Measurements from ENCODE around the gene SPATA4.

The SPATA4 gene

DNA sequence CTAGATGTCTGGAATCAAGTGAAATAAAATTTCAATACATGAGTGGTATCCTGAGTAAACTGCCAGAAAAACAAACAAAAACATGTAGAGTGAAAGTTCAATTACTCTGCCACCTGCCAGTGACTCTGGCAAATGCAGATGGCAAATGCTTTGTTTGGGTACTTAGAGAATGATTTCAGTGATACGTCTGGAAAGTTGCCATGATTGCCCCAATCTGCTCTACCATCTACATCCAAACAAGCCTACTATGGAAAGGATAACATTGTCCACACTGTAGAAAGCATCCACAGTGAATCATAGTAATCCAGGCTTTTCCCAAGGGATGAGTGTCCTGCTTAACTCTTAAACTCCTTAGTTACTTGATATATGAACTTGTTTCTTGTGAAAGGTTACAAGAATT lies 3.4 kb downstream of the SPATA4 start:
- no peak for DNase-seq (ENCODE audit: extremely low read depth in 1 of 2, low read depth in 1 of 2)

DNA sequence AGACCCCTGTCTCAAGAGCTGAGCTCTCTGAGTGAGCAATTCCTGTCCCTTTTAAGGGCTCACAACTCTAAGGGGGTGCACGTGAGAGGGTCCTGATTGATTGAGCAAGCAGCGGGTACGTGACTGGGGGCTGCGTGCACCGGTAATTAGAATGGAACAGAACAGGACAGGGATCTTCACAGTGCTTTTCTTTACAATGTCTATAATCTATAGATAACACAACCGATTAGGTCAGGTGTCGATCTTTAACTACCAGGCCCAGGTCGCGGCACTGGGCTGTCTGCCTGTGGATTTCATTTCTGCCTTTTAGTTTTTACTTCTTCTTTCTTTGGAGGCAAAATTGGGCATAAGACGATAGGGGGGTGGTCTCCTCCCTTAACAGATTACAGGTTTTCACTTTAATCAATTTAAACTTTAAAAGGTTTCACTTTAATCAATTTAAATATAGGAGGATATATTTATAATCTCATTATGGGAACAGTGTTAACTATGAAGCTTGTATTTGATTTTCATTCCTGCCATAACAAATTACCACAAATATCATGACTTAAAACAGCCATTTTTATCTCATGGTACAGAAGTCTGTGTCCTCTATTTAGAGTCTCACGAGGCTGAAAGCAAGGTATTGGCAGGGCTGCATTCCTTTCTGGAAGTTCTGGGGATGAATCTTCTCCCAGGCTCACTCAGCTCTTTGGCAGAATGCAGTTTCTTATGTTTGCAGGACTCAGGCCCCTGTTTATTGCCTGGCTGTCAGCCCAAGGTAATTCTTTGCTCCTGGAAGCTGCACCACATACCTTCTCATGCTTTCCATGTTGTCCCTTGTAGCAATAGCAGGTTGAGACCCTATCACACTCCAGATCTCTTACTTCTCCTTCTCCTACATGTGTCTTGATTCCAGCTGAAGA lies 5.2 kb downstream of the SPATA4 start:
- DNase-seq (ENCODE audit: extremely low read depth in 1 of 2, low read depth in 1 of 2): no peak

DNA sequence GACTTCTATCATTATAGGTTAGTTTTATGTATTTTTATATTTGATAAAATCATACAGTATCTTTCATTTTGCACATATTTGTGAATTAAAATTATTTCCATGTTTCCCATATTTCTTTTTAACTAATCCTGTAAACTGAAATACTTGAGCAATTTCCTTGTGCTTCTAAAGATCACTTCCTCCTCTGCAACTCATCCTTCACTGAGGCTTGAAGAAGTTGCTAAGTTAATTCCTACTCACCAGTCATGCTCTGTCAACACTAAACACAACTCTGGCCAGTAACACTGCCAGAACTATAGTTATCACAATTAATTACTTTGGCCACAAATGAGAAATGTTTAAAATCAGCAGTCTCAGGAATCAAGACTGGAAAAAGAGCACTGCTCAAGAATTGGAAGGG lies 6.7 kb downstream of the SPATA4 start:
- no peak for DNase-seq (ENCODE audit: extremely low read depth in 1 of 2, low read depth in 1 of 2)

DNA sequence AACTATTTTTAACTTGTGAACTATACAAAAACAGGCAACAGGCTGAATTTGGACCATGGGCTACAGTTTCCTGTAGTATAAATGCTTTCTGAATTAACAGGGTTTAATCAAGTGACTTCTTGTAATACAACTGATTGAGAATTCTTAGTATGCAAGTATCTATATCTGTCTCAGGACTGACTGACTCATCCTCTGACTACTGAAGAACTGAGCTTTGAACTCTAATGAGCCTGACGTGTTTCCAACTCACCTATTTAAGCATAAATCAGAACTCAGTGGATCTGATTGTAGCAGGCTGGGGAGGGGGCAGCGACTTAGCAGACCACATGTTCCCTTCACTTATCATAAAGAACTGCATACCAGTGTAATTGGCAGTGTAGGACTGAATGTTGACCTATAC lies 7.8 kb downstream of the SPATA4 start:
- DNase-seq (ENCODE audit: extremely low read depth in 1 of 2, low read depth in 1 of 2): no peak

DNA sequence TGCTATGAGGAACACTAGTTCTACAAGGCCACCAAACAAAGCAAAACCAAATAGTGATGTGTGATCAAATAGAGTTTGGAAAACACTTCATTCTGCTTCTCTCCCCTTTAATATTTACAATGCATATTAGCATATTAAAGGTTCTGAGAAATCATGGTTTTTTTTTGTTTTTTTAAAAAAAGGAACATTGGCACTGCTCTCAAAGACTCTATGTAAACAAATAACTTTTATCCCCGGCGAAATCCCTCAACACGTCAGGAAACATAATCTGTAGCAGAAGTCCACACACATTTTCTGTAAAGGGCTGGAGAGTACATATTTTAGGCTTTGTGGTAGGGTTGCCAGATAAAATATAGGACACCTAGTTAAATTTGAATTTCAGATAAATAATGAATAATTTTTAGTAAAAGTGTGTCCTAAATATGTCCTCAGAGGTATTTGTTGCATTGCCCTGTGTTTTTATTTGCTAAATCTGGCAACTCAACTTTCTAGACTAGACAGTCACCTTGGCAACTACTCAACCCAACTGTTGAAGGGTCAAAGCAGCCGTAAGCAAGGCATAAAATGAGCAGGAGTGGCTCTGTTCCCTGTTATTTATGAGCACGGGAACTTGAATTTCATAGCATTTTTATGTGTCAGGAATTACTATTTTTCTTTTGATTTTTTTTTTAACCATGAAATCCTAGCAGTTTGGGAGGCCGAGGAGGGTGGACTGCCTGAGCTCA lies 8.6 kb downstream of the SPATA4 start:
- no peak for DNase-seq (ENCODE audit: extremely low read depth in 1 of 2, low read depth in 1 of 2)

GRCh38 chr4:176186067-176186466 lies 9.3 kb downstream of the SPATA4 start:
- no peak for DNase-seq (ENCODE audit: extremely low read depth in 1 of 2, low read depth in 1 of 2)

DNA sequence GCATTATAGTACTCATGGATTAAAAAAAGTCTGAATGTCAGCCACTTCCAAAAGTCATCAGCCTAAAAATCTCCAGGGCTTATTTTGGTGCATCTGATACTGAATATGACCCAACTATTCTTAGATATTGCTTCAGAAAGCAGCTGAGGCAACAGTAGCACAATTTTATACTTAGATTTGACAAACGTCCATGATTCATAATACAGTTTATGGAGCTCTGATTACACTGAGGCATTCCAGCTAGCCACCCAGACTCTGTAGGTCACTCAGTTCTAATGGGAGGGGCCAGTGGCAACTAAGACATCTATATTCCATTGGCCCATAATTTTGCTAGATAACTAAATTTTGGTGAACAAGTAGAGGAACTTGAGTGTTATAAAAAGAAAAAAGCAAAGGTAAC lies 10.3 kb downstream of the SPATA4 start:
- no peak for DNase-seq (ENCODE audit: extremely low read depth in 1 of 2, low read depth in 1 of 2)

GRCh38 chr4:176163041-176163440 lies 32.3 kb downstream of the SPATA4 start:
- no peak for DNase-seq (ENCODE audit: extremely low read depth in 1 of 2, low read depth in 1 of 2)

GRCh38 chr4:176156656-176157055 lies 38.7 kb downstream of the SPATA4 start:
- no peak for DNase-seq (ENCODE audit: extremely low read depth in 1 of 2, low read depth in 1 of 2)

- no peak for DNase-seq (ENCODE audit: extremely low read depth in 1 of 2, low read depth in 1 of 2)
Measured at GRCh38 chr4:176153124-176153523, 42.3 kb downstream of the SPATA4 start.

DNA sequence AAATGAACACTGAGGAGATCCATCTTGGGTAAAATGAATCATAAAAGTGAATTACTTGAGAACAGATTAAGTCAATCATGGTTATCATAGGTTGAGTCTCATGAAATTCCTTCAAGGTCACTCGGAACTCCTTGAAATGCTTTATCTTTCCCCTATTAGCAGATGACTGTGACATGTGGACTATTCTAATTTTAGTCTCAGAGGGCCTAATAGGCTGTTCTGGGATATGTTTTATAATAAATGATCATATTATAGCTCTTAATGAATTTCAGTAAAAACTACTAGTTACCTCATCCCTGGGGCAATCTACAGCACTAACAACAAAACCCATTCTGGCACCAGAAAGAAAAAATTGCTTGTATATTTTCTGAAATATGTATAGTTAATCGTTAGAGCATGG lies 44.7 kb downstream of the SPATA4 start:
- no peak for DNase-seq (ENCODE audit: extremely low read depth in 1 of 2, low read depth in 1 of 2)

DNA sequence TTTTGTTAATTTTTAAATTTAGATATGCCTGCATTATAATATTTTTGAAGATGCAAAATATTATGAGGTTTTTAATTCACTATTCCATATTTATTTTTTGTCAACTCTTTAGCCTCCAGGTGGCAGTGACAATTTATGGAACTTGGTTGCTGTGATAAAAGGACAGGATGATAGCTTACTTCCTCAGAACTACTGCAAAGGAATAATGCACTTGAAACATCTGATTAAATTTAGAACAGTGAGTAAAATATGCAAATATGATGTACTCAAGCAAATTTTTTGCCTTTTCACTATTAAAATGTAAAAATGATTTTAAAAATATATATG lies 45.1 kb downstream of the SPATA4 start:
- DNase-seq (ENCODE audit: extremely low read depth in 1 of 2, low read depth in 1 of 2): no peak

DNA sequence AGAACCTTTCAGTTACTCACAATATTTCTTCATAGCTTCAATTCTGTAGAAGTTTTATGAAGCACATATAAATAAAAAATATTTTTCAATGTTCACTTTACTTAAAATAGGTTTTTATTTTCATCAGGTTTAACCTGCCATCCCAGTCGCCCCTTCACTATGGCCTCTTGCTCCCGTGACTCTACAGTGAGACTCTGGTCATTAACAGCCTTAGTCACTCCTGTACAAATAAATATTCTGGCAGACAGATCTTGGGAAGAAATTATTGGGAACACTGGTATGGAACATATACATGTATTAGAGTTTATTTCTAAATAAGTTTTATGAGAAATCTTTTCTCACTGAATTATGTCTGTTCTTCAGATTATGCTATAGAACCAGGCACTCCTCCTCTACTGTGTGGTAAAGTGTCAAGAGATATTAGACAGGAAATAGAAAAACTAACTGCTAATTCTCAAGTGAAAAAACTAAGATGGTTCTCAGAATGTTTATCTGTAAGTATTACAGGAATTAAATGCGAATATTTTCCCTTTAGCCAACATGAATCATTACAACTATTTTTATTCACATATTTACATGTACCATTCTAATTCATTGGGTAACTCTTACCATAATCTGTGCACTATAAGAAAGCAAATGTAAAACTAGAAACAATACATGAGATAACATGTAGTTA lies 45.6 kb downstream of the SPATA4 start:
- no peak for DNase-seq (ENCODE audit: extremely low read depth in 1 of 2, low read depth in 1 of 2)

DNA sequence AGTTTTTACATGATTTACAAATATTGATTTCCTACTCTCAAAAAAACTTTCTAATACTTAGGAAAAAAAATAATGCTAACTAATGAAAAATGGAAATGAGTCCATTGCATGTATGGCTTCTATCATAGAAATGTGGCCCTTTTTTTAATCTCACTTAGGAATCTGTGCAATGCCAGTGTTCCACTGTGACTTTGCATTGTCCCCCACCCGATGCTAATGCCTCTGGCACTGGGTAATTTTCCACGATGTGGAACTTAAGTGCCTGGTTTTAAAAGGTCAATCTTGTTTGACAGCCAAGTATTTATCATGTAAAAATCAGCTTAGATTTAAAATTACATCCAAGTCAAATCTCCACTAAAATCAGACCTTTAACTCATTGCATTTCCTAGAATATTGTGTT lies 53.1 kb downstream of the SPATA4 start:
- no peak for DNase-seq (ENCODE audit: extremely low read depth in 1 of 2, low read depth in 1 of 2)

GRCh38 chr4:176139518-176139917 lies 55.9 kb downstream of the SPATA4 start:
- no peak for DNase-seq (ENCODE audit: extremely low read depth in 1 of 2, low read depth in 1 of 2)

- no peak for DNase-seq (ENCODE audit: extremely low read depth in 1 of 2, low read depth in 1 of 2)
Measured at GRCh38 chr4:176137631-176138030, 57.8 kb downstream of the SPATA4 start.

GRCh38 chr4:176134670-176135069 lies 60.7 kb downstream of the SPATA4 start:
- DNase-seq (ENCODE audit: extremely low read depth in 1 of 2, low read depth in 1 of 2): no peak
